ENCODE data around the gene PLEKHM3.

Gene PLEKHM3

GRCh38 chr2:207836521-207837133 is 188.7 kb downstream of the PLEKHM3 start:
- DNase-seq (ENCODE audit: low read depth): no peak
- H3K4me3 ChIP-seq (ENCODE audit: low read depth, low read length): no peak overlapping the region
- TF ChIP-seq MYC (IDR thresholded peaks at IDR 0.05; ENCODE audit: low read depth, low read length): no peak
- no peak for TF ChIP-seq MAX (IDR thresholded peaks at IDR 0.05; ENCODE audit: low read depth, low read length)
- TF ChIP-seq CTCF (IDR thresholded peaks at IDR 0.05; ENCODE audit: low read depth, low read length): no peak
- TF ChIP-seq POLR2A (IDR thresholded peaks at IDR 0.05; ENCODE audit: extremely low read depth, insufficient read length): no peak

GRCh38 chr2:207835805-207836204 is 189.5 kb downstream of the PLEKHM3 start:
- no peak for TF ChIP-seq MAX (IDR thresholded peaks at IDR 0.05; ENCODE audit: low read depth, low read length)
- no peak for TF ChIP-seq CTCF (IDR thresholded peaks at IDR 0.05; ENCODE audit: low read depth, low read length)
- no peak for TF ChIP-seq MYC (IDR thresholded peaks at IDR 0.05; ENCODE audit: low read depth, low read length)
- TF ChIP-seq POLR2A (IDR thresholded peaks at IDR 0.05; ENCODE audit: extremely low read depth, insufficient read length): no peak
- no peak for DNase-seq (ENCODE audit: low read depth)
- no peak overlapping the region for H3K4me3 ChIP-seq (ENCODE audit: low read depth, low read length)

- H3K4me3 ChIP-seq (ENCODE audit: low read depth, low read length): no peak overlapping the region
- TF ChIP-seq POLR2A (IDR thresholded peaks at IDR 0.05; ENCODE audit: extremely low read depth, insufficient read length) (no peak), MYC (IDR thresholded peaks at IDR 0.05; ENCODE audit: low read depth, low read length) (no peak), MAX (IDR thresholded peaks at IDR 0.05; ENCODE audit: low read depth, low read length) (no peak), CTCF (IDR thresholded peaks at IDR 0.05; ENCODE audit: low read depth, low read length) (no peak)
- peak; percentile 15 for DNase-seq (ENCODE audit: low read depth)
Measured at GRCh38 chr2:207833251-207833751, 192.0 kb downstream of the PLEKHM3 start.

GRCh38 chr2:207831584-207832248 is 193.6 kb downstream of the PLEKHM3 start:
- H3K4me3 ChIP-seq (ENCODE audit: low read depth, low read length): no peak overlapping the region
- no peak for DNase-seq (ENCODE audit: low read depth)
- TF ChIP-seq POLR2A (IDR thresholded peaks at IDR 0.05; ENCODE audit: extremely low read depth, insufficient read length) (no peak), MYC (IDR thresholded peaks at IDR 0.05; ENCODE audit: low read depth, low read length) (no peak), CTCF (IDR thresholded peaks at IDR 0.05; ENCODE audit: low read depth, low read length) (no peak), MAX (IDR thresholded peaks at IDR 0.05; ENCODE audit: low read depth, low read length) (no peak)

GRCh38 chr2:207830778-207831438 is 194.4 kb downstream of the PLEKHM3 start:
- no peak overlapping the region for H3K4me3 ChIP-seq (ENCODE audit: low read depth, low read length)
- DNase-seq (ENCODE audit: low read depth): peak; percentile 60
- TF ChIP-seq POLR2A (IDR thresholded peaks at IDR 0.05; ENCODE audit: extremely low read depth, insufficient read length) (no peak), CTCF (IDR thresholded peaks at IDR 0.05; ENCODE audit: low read depth, low read length) (no peak), MYC (IDR thresholded peaks at IDR 0.05; ENCODE audit: low read depth, low read length) (no peak), MAX (IDR thresholded peaks at IDR 0.05; ENCODE audit: low read depth, low read length) (no peak)
